Transverse colon (tissue), 4 donors: ENCODE results near the gene KMT2B. TPM values are rescaled to one million over a fixed set of nuclear protein-coding genes. Genes with fewer than 3 reads are reported as not detected.

Experiments used
- DNase-seq: peaks from one replicate; pipeline ENCODE4 v3.0.0-alpha.2; 2019
- H3K27ac ChIP-seq, 4 donors: fragments of 200-600 bp; sonication (generic); 2 replicates each; pipeline ENCODE4 v1.5.1; 2016 to 2018; ENCODE audit warnings: inconsistent platforms in 4 of 4
- H3K27me3 ChIP-seq: fragments of 200-600 bp; sonication (generic); 2 replicates; pipeline ENCODE4 v1.5.1; 2017; ENCODE audit warnings: inconsistent platforms
- H3K36me3 ChIP-seq, 4 donors: fragments of 200-600 bp; sonication (generic); 2 replicates each; pipeline ENCODE4 v1.5.1; 2017 to 2019; ENCODE audit warnings: inconsistent platforms in 4 of 4
- H3K4me1 ChIP-seq, 4 donors: fragments of 200-600 bp; sonication (generic); 2 replicates each; pipeline ENCODE4 v1.5.1; 2017 to 2020; ENCODE audit warnings: inconsistent platforms in 4 of 4
- H3K4me3 ChIP-seq, 4 donors: fragments of 200-600 bp; sonication (generic); 1 replicate in 1 of 4; 2 replicates in 3 of 4; pipeline versions ENCODE4 v1.5.1 to v1.6.1; 2017 to 2019; ENCODE audit warnings: inconsistent platforms in 4 of 4
- H3K9me3 ChIP-seq, 2 donors: fragments of 200-600 bp; sonication (generic); 2 replicates each; pipeline ENCODE4 v1.5.1; 2017 to 2019; ENCODE audit warnings: inconsistent platforms in 2 of 2
- CTCF ChIP-seq, 5 experiments: fragments of 200-600 bp in 3 of 5; fragments of 450-650 bp in 2 of 5; sonication (generic) in 3 of 5; IDR thresholded peaks; 1 replicate in 2 of 5; 2 replicates in 3 of 5; pipeline ENCODE4 v1.5.1; 2016 to 2017; ENCODE audit warnings: antibody characterized with exemption in 5 of 5, inconsistent platforms in 3 of 5, mild to moderate bottlenecking in 2 of 5, moderate library complexity in 1 of 5
- EP300 ChIP-seq: sonication (generic); formaldehyde crosslinking; IDR thresholded peaks from one replicate; pipeline ENCODE4 v1.6.1; 2017; ENCODE audit warnings: antibody characterized with exemption, low read depth
- POLR2A ChIP-seq: fragments of 450-650 bp; IDR thresholded peaks from one replicate; pipeline ENCODE4 v1.6.1; 2016; ENCODE audit warnings: antibody characterized with exemption, mild to moderate bottlenecking, moderate library complexity
- POLR2AphosphoS5 ChIP-seq, 3 donors: sonication (generic); formaldehyde crosslinking; IDR thresholded peaks; one replicate each; pipeline ENCODE4 v1.6.1; 2016; ENCODE audit warnings: antibody characterized with exemption in 3 of 3
- WGBS, 2 donors: methylation state at CpG; one replicate each; pipeline ENCODE4 v1.1.5; 2018; ENCODE audit warnings: low coverage in 1 of 2; 5-methylcytosine and 5-hydroxymethylcytosine counted together
- in situ Hi-C, 4 donors: fragments of 200-750 bp; cut with MboI; loops; one replicate each; pipeline versions ENCODE4 v1.15.0 to v1.15.1; 2017; ENCODE audit warnings: low sequenced_read_pairs in 3 of 4, low pct_ligation_motif_present in 1 of 4, low pct_unique_long_range_greater_than_20kb in 1 of 4
- intact Hi-C: fragments of 100-400 bp; cut with DNase I; formaldehyde crosslinking; loops from one replicate; pipeline ENCODE4 v1.15.1; 2023; ENCODE audit warnings: low total_unique reads
- total RNA-seq, 4 donors: library from RNA; depleted of rRNA; stranded (reverse); fragments of >200 nt; gene quantifications; one replicate each; pipeline ENCODE4 v1.1.0, GENCODE V29; 2016

KMT2B gene
- total RNA-seq, 4 donors from 2014 or later, result 31.8 to 63.9 (median 50.7) TPM

GRCh38 chr19:35708391-35708790 is 9.4 kb upstream of the KMT2B start:
- intact Hi-C loops (no loop called here), in situ Hi-C loops (no loop called here)
- no peak overlapping the region for H3K27ac ChIP-seq
- no peaks in the 10 kb centered on the region for H3K36me3 ChIP-seq
- TF ChIP-seq EP300, result no peak
- no peak for TF ChIP-seq CTCF (IDR thresholded peaks at IDR 0.05)
- no peak for TF ChIP-seq POLR2AphosphoS5 (IDR thresholded peaks at IDR 0.05)
- TF ChIP-seq POLR2A, result no peak
- no peak for DNase-seq
- H3K4me1 ChIP-seq, result no peaks in the 10 kb centered on the region
- WGBS, 2 donors, result 92% methylated on average over 1 of the region's 1 CpG; no CpG with 5 or more reads in 1 of the 2 donors
- H3K9me3 ChIP-seq, result no peaks in the 10 kb centered on the region
- H3K27me3 ChIP-seq, result peaks cover 18% of the 10 kb centered on the region
- no peak overlapping the region for H3K4me3 ChIP-seq

- Histone ChIP-seq H3K4me1 (peaks cover 9 to 10% (median 9%) of the 10 kb centered on the region in 4 donors), H3K27me3 (no peaks in the 10 kb centered on the region), H3K9me3 (no peaks in the 10 kb centered on the region), H3K27ac (no peak overlapping the region), H3K36me3 (no peaks in the 10 kb centered on the region), H3K4me3 (no peak overlapping the region)
- in situ Hi-C loops (no loop called here), intact Hi-C loops (loop anchor here (10.0 kb wide), 1 partner anchor 166 kb away; the partner anchor contains the start of gene TMEM147)
- no peak for TF ChIP-seq POLR2AphosphoS5 (IDR thresholded peaks at IDR 0.05)
- TF ChIP-seq CTCF (IDR thresholded peaks at IDR 0.05), result no peak
- TF ChIP-seq EP300, result no peak
- TF ChIP-seq POLR2A, result no peak
- 20 to 64% methylated on average over 1 to 13 of the region's 13 CpGs for WGBS, 2 donors
- DNase-seq, result no peak
Measured at GRCh38 chr19:35710784-35711723, 6.7 kb upstream of the KMT2B start.

GRCh38 chr19:35712567-35713505 is 5.0 kb upstream of the KMT2B start:
- H3K27me3 ChIP-seq, result no peaks in the 10 kb centered on the region
- in situ Hi-C loops, result no loop called here
- WGBS, 2 donors, result 58 to 60% methylated on average over 1 to 11 of the region's 11 CpGs
- peak overlapping the region in 2 of 4 donors; percentile 29 to 47 for H3K27ac ChIP-seq
- intact Hi-C loops, result loop anchor here (10.0 kb wide), 1 partner anchor 168 kb away; the partner anchor contains the start of gene TMEM147
- TF ChIP-seq CTCF (IDR thresholded peaks at IDR 0.05) (no peak), POLR2AphosphoS5 (IDR thresholded peaks at IDR 0.05) (no peak), EP300 (no peak), POLR2A (no peak)
- no peaks in the 10 kb centered on the region for H3K36me3 ChIP-seq
- H3K9me3 ChIP-seq, result no peaks in the 10 kb centered on the region
- peak; percentile 63 for DNase-seq
- no peak overlapping the region for H3K4me3 ChIP-seq
- peaks cover 9 to 14% (median 12%) of the 10 kb centered on the region in 4 donors for H3K4me1 ChIP-seq

GRCh38 chr19:35713506-35713850 is 4.3 kb upstream of the KMT2B start:
- no peak for DNase-seq
- no peak for TF ChIP-seq POLR2A
- no peak for TF ChIP-seq POLR2AphosphoS5 (IDR thresholded peaks at IDR 0.05)
- TF ChIP-seq EP300, result no peak
- no peak for TF ChIP-seq CTCF (IDR thresholded peaks at IDR 0.05)
- peaks cover 9 to 15% (median 12%) of the 10 kb centered on the region in 4 donors for H3K4me1 ChIP-seq
- in situ Hi-C loops (no loop called here), intact Hi-C loops (loop anchor here (10.0 kb wide), 1 partner anchor 169 kb away; the partner anchor contains the start of gene TMEM147)
- 76 to 84% methylated on average over 2 of the region's 2 CpGs for WGBS, 2 donors
- no peaks in the 10 kb centered on the region for H3K36me3 ChIP-seq
- H3K27ac ChIP-seq, result peak overlapping the region in 2 of 4 donors; percentile 29 to 47
- H3K27me3 ChIP-seq, result no peaks in the 10 kb centered on the region
- no peak overlapping the region for H3K4me3 ChIP-seq
- no peaks in the 10 kb centered on the region for H3K9me3 ChIP-seq
